ENCODE measurements around the gene CLDN8. TPM values are rescaled to one million over a fixed set of nuclear protein-coding genes. Genes with fewer than 3 reads are reported as not detected.

Gene CLDN8
- total RNA-seq, 2 donors from 2014 or later, result 6.9 to 16.7 TPM

GRCh38 chr21:30238168-30238567, 22.3 kb upstream of the CLDN8 start:
- intact Hi-C loops (cut with DNase I), result no loop called here
- no peaks in the 10 kb centered on the region for H3K9me3 ChIP-seq
- H3K27me3 ChIP-seq (replicated peaks; ENCODE audit: insufficient read depth), result no peaks in the 10 kb centered on the region
- no peak for TF ChIP-seq POLR2AphosphoS5 (IDR thresholded peaks at IDR 0.05)
- no peak for TF ChIP-seq POLR2A (IDR thresholded peaks at IDR 0.05)
- TF ChIP-seq, protein P1, sequence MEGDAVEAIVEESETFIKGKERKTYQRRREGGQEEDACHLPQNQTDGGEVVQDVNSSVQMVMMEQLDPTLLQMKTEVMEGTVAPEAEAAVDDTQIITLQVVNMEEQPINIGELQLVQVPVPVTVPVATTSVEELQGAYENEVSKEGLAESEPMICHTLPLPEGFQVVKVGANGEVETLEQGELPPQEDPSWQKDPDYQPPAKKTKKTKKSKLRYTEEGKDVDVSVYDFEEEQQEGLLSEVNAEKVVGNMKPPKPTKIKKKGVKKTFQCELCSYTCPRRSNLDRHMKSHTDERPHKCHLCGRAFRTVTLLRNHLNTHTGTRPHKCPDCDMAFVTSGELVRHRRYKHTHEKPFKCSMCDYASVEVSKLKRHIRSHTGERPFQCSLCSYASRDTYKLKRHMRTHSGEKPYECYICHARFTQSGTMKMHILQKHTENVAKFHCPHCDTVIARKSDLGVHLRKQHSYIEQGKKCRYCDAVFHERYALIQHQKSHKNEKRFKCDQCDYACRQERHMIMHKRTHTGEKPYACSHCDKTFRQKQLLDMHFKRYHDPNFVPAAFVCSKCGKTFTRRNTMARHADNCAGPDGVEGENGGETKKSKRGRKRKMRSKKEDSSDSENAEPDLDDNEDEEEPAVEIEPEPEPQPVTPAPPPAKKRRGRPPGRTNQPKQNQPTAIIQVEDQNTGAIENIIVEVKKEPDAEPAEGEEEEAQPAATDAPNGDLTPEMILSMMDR (IDR thresholded peaks at IDR 0.05), result no peak
- H3K4me3 ChIP-seq, result no peak overlapping the region
- H3K4me1 ChIP-seq (replicated peaks), result no peaks in the 10 kb centered on the region
- H3K27ac ChIP-seq, result no peak overlapping the region
- H3K36me3 ChIP-seq, result no peaks in the 10 kb centered on the region
- 95% methylated on average over 1 of the region's 1 CpG for WGBS
- no peak for DNase-seq (ENCODE audit: low spot score)

DNA sequence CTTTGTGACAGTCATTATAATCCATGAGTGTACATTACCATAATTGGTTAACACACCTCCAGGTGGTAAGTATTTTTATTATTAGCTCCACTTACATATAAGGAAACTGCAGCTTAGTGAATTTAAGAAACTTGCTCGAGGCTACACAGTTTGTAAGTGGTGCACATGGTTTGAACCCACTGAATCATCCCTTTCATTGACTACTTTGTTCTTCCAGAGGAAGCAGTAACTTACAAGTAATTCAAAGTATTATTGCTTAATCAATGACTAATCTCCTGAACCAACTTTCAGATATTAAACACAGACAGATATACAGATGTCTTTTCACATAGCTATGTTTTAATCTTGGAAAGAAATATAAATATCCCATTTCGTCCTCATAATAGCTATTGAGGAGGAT, 18.7 kb upstream of the CLDN8 start:
- DNase-seq (ENCODE audit: low spot score), result no peak
- no peaks in the 10 kb centered on the region for H3K9me3 ChIP-seq
- H3K4me3 ChIP-seq, result no peak overlapping the region
- WGBS, result 62% methylated on average over 2 of the region's 2 CpGs
- no peaks in the 10 kb centered on the region for H3K4me1 ChIP-seq (replicated peaks)
- no peak overlapping the region for H3K27ac ChIP-seq
- no peaks in the 10 kb centered on the region for H3K36me3 ChIP-seq
- no peaks in the 10 kb centered on the region for H3K27me3 ChIP-seq (replicated peaks; ENCODE audit: insufficient read depth)
- intact Hi-C loops (cut with DNase I), result no loop called here
- no peak for TF ChIP-seq POLR2A (IDR thresholded peaks at IDR 0.05)
- TF ChIP-seq, protein P1 (IDR thresholded peaks at IDR 0.05), result no peak
- TF ChIP-seq POLR2AphosphoS5 (IDR thresholded peaks at IDR 0.05), result no peak

GRCh38 chr21:30234050-30234449, 18.2 kb upstream of the CLDN8 start:
- TF ChIP-seq POLR2AphosphoS5 (IDR thresholded peaks at IDR 0.05) (no peak), POLR2A (IDR thresholded peaks at IDR 0.05) (no peak)
- TF ChIP-seq, protein P1 (IDR thresholded peaks at IDR 0.05), result no peak
- WGBS, result 37% methylated on average over 3 of the region's 3 CpGs
- Histone ChIP-seq H3K4me3 (no peak overlapping the region), H3K36me3 (no peaks in the 10 kb centered on the region), H3K27ac (no peak overlapping the region), H3K27me3 (replicated peaks; ENCODE audit: insufficient read depth) (no peaks in the 10 kb centered on the region), H3K9me3 (no peaks in the 10 kb centered on the region), H3K4me1 (replicated peaks) (no peaks in the 10 kb centered on the region)
- intact Hi-C loops (cut with DNase I), result no loop called here
- DNase-seq (ENCODE audit: low spot score), result no peak

GRCh38 chr21:30233228-30234020, 17.5 kb upstream of the CLDN8 start:
- Histone ChIP-seq H3K4me1 (replicated peaks) (peaks cover under 1% of the 10 kb centered on the region), H3K27ac (no peak overlapping the region), H3K4me3 (no peak overlapping the region), H3K9me3 (no peaks in the 10 kb centered on the region), H3K27me3 (replicated peaks; ENCODE audit: insufficient read depth) (no peaks in the 10 kb centered on the region), H3K36me3 (no peaks in the 10 kb centered on the region)
- intact Hi-C loops (cut with DNase I), result no loop called here
- DNase-seq (ENCODE audit: low spot score), result no peak
- whole genome bisulfite sequencing, result 49% methylated on average over 2 of the region's 2 CpGs
- TF ChIP-seq POLR2A (IDR thresholded peaks at IDR 0.05), result no peak

GRCh38 chr21:30232011-30232410, 16.1 kb upstream of the CLDN8 start:
- Histone ChIP-seq H3K9me3 (no peaks in the 10 kb centered on the region), H3K27ac (no peak overlapping the region), H3K4me1 (replicated peaks) (peaks cover 7% of the 10 kb centered on the region), H3K4me3 (no peak overlapping the region), H3K27me3 (replicated peaks; ENCODE audit: insufficient read depth) (no peaks in the 10 kb centered on the region), H3K36me3 (no peaks in the 10 kb centered on the region)
- no peak for DNase-seq (ENCODE audit: low spot score)
- intact Hi-C loops (cut with DNase I), result no loop called here
- TF ChIP-seq POLR2A (IDR thresholded peaks at IDR 0.05), result no peak
- no peak for TF ChIP-seq POLR2AphosphoS5 (IDR thresholded peaks at IDR 0.05)
- TF ChIP-seq, protein P1 (IDR thresholded peaks at IDR 0.05), result no peak
- WGBS, result 100% methylated on average over 1 of the region's 1 CpG
